ENCODE measurements around the gene TNNT3.
"Not testable (repeated sequence)": the region's sequence is repeated elsewhere in the genome, so short reads cannot be mapped to it uniquely, and the experiment has no call there.

Gene TNNT3

GRCh38 chr11:1919391-1920127 is at the start of gene TNNT3:
TNNT3 (plus strand) TSS chr11:1919703; CDS start chr11:1922875, 3,172 bp downstream.
- no peak for DNase-seq

GRCh38 chr11:1870326-1870696 is 49.2 kb upstream of the TNNT3 start:
- DNase-seq: no peak

- no peak for DNase-seq
Measured at GRCh38 chr11:1870721-1871466, 48.6 kb upstream of the TNNT3 start.

GRCh38 chr11:1871531-1871930 is 48.0 kb upstream of the TNNT3 start:
- no peak for DNase-seq

- no peak for DNase-seq
Measured at GRCh38 chr11:1872267-1872985, 47.1 kb upstream of the TNNT3 start.

- no peak for DNase-seq
Measured at GRCh38 chr11:1873048-1873812, 46.3 kb upstream of the TNNT3 start.

GRCh38 chr11:1873813-1874150 is 45.7 kb upstream of the TNNT3 start:
- DNase-seq: not testable (repeated sequence)

GRCh38 chr11:1874441-1875092 is 44.9 kb upstream of the TNNT3 start:
- DNase-seq: not testable (repeated sequence)

- DNase-seq: no peak
Measured at GRCh38 chr11:1875093-1875850, 44.2 kb upstream of the TNNT3 start.

GRCh38 chr11:1875851-1876301 is 43.6 kb upstream of the TNNT3 start:
- DNase-seq: not testable (repeated sequence)

GRCh38 chr11:1876361-1877063 is 43.0 kb upstream of the TNNT3 start:
- no peak for DNase-seq

- no peak for DNase-seq
Measured at GRCh38 chr11:1877211-1878136, 42.0 kb upstream of the TNNT3 start.

GRCh38 chr11:1878137-1879031 is 41.1 kb upstream of the TNNT3 start:
- no peak for DNase-seq

- DNase-seq: no peak
Measured at GRCh38 chr11:1879342-1879940, 40.1 kb upstream of the TNNT3 start.

- DNase-seq: no peak
Measured at GRCh38 chr11:1879941-1880720, 39.4 kb upstream of the TNNT3 start.

- no peak for DNase-seq
Measured at GRCh38 chr11:1880746-1881441, 38.6 kb upstream of the TNNT3 start.

Data from NCI-H2171 (cell line).